Right atrium auricular region (tissue), 2 donors: ENCODE data around the gene TRDN. TPM values are rescaled to one million over a fixed set of nuclear protein-coding genes. Genes with fewer than 3 reads are reported as not detected.

Source experiments
- DNase-seq: peaks from one replicate; pipeline ENCODE4 v3.0.0-alpha.2; 2019; ENCODE audit warnings: low spot score
- H3K27ac ChIP-seq, 2 donors: fragments of 200-600 bp; sonication (generic); 1 replicate in 1 of 2; 2 replicates in 1 of 2; pipeline ENCODE4 v1.5.1; 2016 to 2019
- H3K27me3 ChIP-seq, 2 donors: fragments of 200-600 bp; sonication (generic); one replicate each; pipeline versions ENCODE4 v1.5.1 to v1.6.0; 2017 to 2019
- H3K36me3 ChIP-seq: fragments of 200-600 bp; sonication (generic); one replicate; pipeline ENCODE4 v1.5.1; 2016
- H3K4me1 ChIP-seq, 2 donors: fragments of 200-600 bp; sonication (generic); one replicate each; pipeline versions ENCODE4 v1.5.1 to v1.6.0; 2017 to 2019
- H3K4me3 ChIP-seq, 2 donors: fragments of 200-600 bp; sonication (generic); 1 replicate in 1 of 2; 2 replicates in 1 of 2; pipeline ENCODE4 v1.5.1; 2017 to 2019; ENCODE audit warnings: mild to moderate bottlenecking in 1 of 2, moderate library complexity in 1 of 2
- H3K9me3 ChIP-seq, 2 donors: fragments of 200-600 bp; sonication (generic); one replicate each; pipeline ENCODE4 v1.5.1; 2019
- CTCF ChIP-seq, 2 donors: fragments of 200-600 bp; sonication (generic); IDR thresholded peaks; one replicate each; pipeline ENCODE4 v1.5.1; 2019; ENCODE audit warnings: antibody characterized with exemption in 2 of 2
- total RNA-seq, 2 donors: library from RNA; depleted of rRNA; stranded (reverse); fragments of >200 nt; gene quantifications; one replicate each; pipeline ENCODE4 v1.1.0, GENCODE V29; 2016

The TRDN gene
- total RNA-seq, 2 donors from 2014 or later, result 90.2 to 217 TPM

- no peak for TF ChIP-seq CTCF (IDR thresholded peaks at IDR 0.05)
- peak overlapping the region in 1 of 2 donors; percentile 72 for H3K27ac ChIP-seq
Observed at GRCh38 chr6:123306334-123306733, 330.4 kb downstream of the TRDN start.

GRCh38 chr6:123295672-123296071 is 341.1 kb downstream of the TRDN start:
- no peaks in the 10 kb centered on the region for H3K36me3 ChIP-seq
- no peak overlapping the region for H3K4me3 ChIP-seq
- no peak overlapping the region for H3K27ac ChIP-seq
- no peak for TF ChIP-seq CTCF (IDR thresholded peaks at IDR 0.05)
- H3K9me3 ChIP-seq, result no peaks in the 10 kb centered on the region
- no peaks in the 10 kb centered on the region for H3K4me1 ChIP-seq
- no peaks in the 10 kb centered on the region for H3K27me3 ChIP-seq
- DNase-seq, result no peak

More at GRCh38 chr6:123306334-123306733, 330.4 kb downstream of the TRDN start:
- H3K27me3 ChIP-seq, result no peaks in the 10 kb centered on the region
- no peak overlapping the region for H3K4me3 ChIP-seq
- H3K4me1 ChIP-seq, result peaks cover 0 to 5% of the 10 kb centered on the region in 2 donors
- no peaks in the 10 kb centered on the region for H3K9me3 ChIP-seq
- no peak for DNase-seq
- H3K36me3 ChIP-seq, result no peaks in the 10 kb centered on the region

GRCh38 chr6:123295181-123295580 is 341.6 kb downstream of the TRDN start:
- no peak for TF ChIP-seq CTCF (IDR thresholded peaks at IDR 0.05)
- DNase-seq, result no peak
- Histone ChIP-seq H3K27me3 (no peaks in the 10 kb centered on the region), H3K4me1 (no peaks in the 10 kb centered on the region), H3K36me3 (no peaks in the 10 kb centered on the region), H3K9me3 (no peaks in the 10 kb centered on the region), H3K4me3 (no peak overlapping the region), H3K27ac (no peak overlapping the region)

GRCh38 chr6:123288649-123289048 is 348.1 kb downstream of the TRDN start:
- no peak overlapping the region for H3K27ac ChIP-seq
- no peak for DNase-seq
- no peak overlapping the region for H3K4me3 ChIP-seq
- no peak for TF ChIP-seq CTCF (IDR thresholded peaks at IDR 0.05)
- no peaks in the 10 kb centered on the region for H3K4me1 ChIP-seq
- no peaks in the 10 kb centered on the region for H3K36me3 ChIP-seq
- no peaks in the 10 kb centered on the region for H3K9me3 ChIP-seq
- H3K27me3 ChIP-seq, result no peaks in the 10 kb centered on the region

- no peak for TF ChIP-seq CTCF (IDR thresholded peaks at IDR 0.05)
Observed at GRCh38 chr6:123276546-123276980, 360.2 kb downstream of the TRDN start.

GRCh38 chr6:123263981-123264380 is 372.8 kb downstream of the TRDN start:
- TF ChIP-seq CTCF (IDR thresholded peaks at IDR 0.05), result no peak
- H3K4me3 ChIP-seq, result no peak overlapping the region
- H3K27ac ChIP-seq, result no peak overlapping the region
- H3K27me3 ChIP-seq, result no peaks in the 10 kb centered on the region
- H3K36me3 ChIP-seq, result no peaks in the 10 kb centered on the region
- DNase-seq, result no peak
- no peaks in the 10 kb centered on the region for H3K4me1 ChIP-seq
- no peaks in the 10 kb centered on the region for H3K9me3 ChIP-seq

More at GRCh38 chr6:123276546-123276980, 360.2 kb downstream of the TRDN start:
- Histone ChIP-seq H3K9me3 (no peaks in the 10 kb centered on the region), H3K4me3 (no peak overlapping the region), H3K36me3 (no peaks in the 10 kb centered on the region), H3K4me1 (no peaks in the 10 kb centered on the region), H3K27me3 (no peaks in the 10 kb centered on the region), H3K27ac (no peak overlapping the region)
- no peak for DNase-seq
